Naive thymus-derived CD4-positive, alpha-beta T cell (primary cell): ENCODE results near the gene SLC6A18. TPM values are rescaled to one million over a fixed set of nuclear protein-coding genes. Genes with fewer than 3 reads are reported as not detected.

Experiments used
- ATAC-seq: fragments of 150-1000 bp; cut with Tn5 transposase; 2 replicates; pipeline ENCODE4 v1.10.0; 2021; ENCODE audit warnings: mild to moderate bottlenecking, moderate library complexity
- CTCF ChIA-PET: fragments of 350-600 bp; sonication (Branson Sonifier 250); formaldehyde crosslinking; loops from one replicate; lab custom pipeline; 2021; ENCODE audit warnings: antibody characterized with exemption; lab: Charles Lee
- POLR2A ChIA-PET: fragments of 350-600 bp; sonication (Branson Sonifier 250); formaldehyde crosslinking; loops from one replicate; lab custom pipeline; 2021; ENCODE audit warnings: antibody characterized with exemption, inconsistent platforms; lab: Charles Lee
- DNase-seq, 9 donors: peaks; one replicate each; pipeline versions ENCODE4 v3.0.0 to v3.0.0-alpha.2; 2020 to 2022; ENCODE audit warnings: mixed read lengths in 1 of 9
- H3K27ac ChIP-seq: one replicate; pipeline ENCODE4 v1.7.0; 2013; ENCODE audit warnings: mild to moderate bottlenecking, low read depth, low read length, moderate library complexity
- H3K27me3 ChIP-seq, 2 donors: one replicate each; pipeline ENCODE4 v1.7.0; 2013; ENCODE audit warnings: low read length in 2 of 2, mild to moderate bottlenecking in 2 of 2, moderate library complexity in 2 of 2; ENCODE audit not compliant: control insufficient read depth in 2 of 2, insufficient read depth in 2 of 2
- H3K36me3 ChIP-seq, 3 experiments: 1 replicate in 2 of 3; 2 replicates in 1 of 3; pipeline ENCODE4 v1.7.0; 2013; ENCODE audit warnings: low read length in 3 of 3, mild to moderate bottlenecking in 3 of 3, moderate library complexity in 1 of 3; ENCODE audit not compliant: insufficient read depth in 3 of 3, control insufficient read depth in 2 of 3
- H3K4me1 ChIP-seq, 2 donors: one replicate each; pipeline ENCODE4 v1.7.0; 2013; ENCODE audit warnings: low read length in 2 of 2, mild to moderate bottlenecking in 2 of 2, moderate library complexity in 1 of 2; ENCODE audit not compliant: control insufficient read depth in 2 of 2, insufficient read depth in 2 of 2
- H3K4me3 ChIP-seq: 2 replicates; pipeline ENCODE4 v1.7.0; 2013; ENCODE audit warnings: mild to moderate bottlenecking, low read length
- H3K9me3 ChIP-seq, 3 experiments: 1 replicate in 2 of 3; 2 replicates in 1 of 3; pipeline ENCODE4 v1.7.0; 2013; ENCODE audit warnings: low read length in 3 of 3; ENCODE audit not compliant: control insufficient read depth in 2 of 3
- H3K27ac Mint-ChIP-seq, 9 donors: one replicate each; pipeline ENCODE4 v1.8.0; 2020 to 2022; ENCODE audit warnings: mixed read lengths in 9 of 9, mild to moderate bottlenecking in 8 of 9, moderate library complexity in 5 of 9, inconsistent platforms in 2 of 9
- H3K27me3 Mint-ChIP-seq, 5 donors: one replicate each; pipeline ENCODE4 v1.8.0; 2021 to 2022; ENCODE audit warnings: mixed read lengths in 5 of 5, mild to moderate bottlenecking in 1 of 5
- H3K36me3 Mint-ChIP-seq, 5 donors: one replicate each; pipeline ENCODE4 v1.8.0; 2020 to 2022; ENCODE audit warnings: mixed read lengths in 5 of 5, mild to moderate bottlenecking in 3 of 5, inconsistent platforms in 1 of 5
- H3K4me1 Mint-ChIP-seq, 7 donors: one replicate each; pipeline ENCODE4 v1.8.0; 2020 to 2022; ENCODE audit warnings: mixed read lengths in 7 of 7, mild to moderate bottlenecking in 3 of 7, inconsistent platforms in 1 of 7
- H3K4me3 Mint-ChIP-seq, 10 donors: one replicate each; pipeline ENCODE4 v1.8.0; 2020 to 2022; ENCODE audit warnings: mild to moderate bottlenecking in 10 of 10, mixed read lengths in 10 of 10, moderate library complexity in 6 of 10, inconsistent platforms in 2 of 10
- H3K9me3 Mint-ChIP-seq, 11 donors: one replicate each; pipeline ENCODE4 v1.8.0; 2020 to 2022; ENCODE audit warnings: mixed read lengths in 11 of 11, mild to moderate bottlenecking in 4 of 11, inconsistent platforms in 1 of 11, moderate library complexity in 1 of 11
- intact Hi-C, 2 donors: fragments of 100-400 bp; cut with micrococcal nuclease; formaldehyde crosslinking; loops; one replicate each; pipeline ENCODE4 v1.15.1; 2023
- polyA plus RNA-seq, 2 donors: library from polyadenylated mRNA; unstranded; fragments of 300-500 nt; fragmentation: Illumina TruSeq; gene quantifications; one replicate each; pipeline ENCODE4 v1.2.3, GENCODE V29; 2021
- total RNA-seq, 6 experiments: library from RNA in 5 of 6; stranded (reverse) in 5 of 6; gene quantifications; 1 replicate in 5 of 6; 2 replicates in 1 of 6; pipeline ENCODE4 v1.2.3 and lab custom pipeline; 2021 to 2026

SLC6A18 gene
- total and polyA plus RNA-seq, 7 experiments from 2014 or later = not detected

GRCh38 chr5:1179383-1179715, 45.8 kb upstream of the SLC6A18 start:
- Mint-ChIP-seq H3K9me3 (no peaks in the 10 kb centered on the region), H3K36me3 (no peaks in the 10 kb centered on the region), H3K4me3 (no peak overlapping the region), H3K27me3 (no peaks in the 10 kb centered on the region), H3K4me1 (no peaks in the 10 kb centered on the region), H3K27ac (no peak overlapping the region)
- CTCF ChIA-PET = no interaction called here
- POLR2A ChIA-PET = no interaction called here
- intact Hi-C loops = no loop called here
- ATAC-seq (no peak), DNase-seq (no peak)
- H3K9me3 ChIP-seq = no peaks in the 10 kb centered on the region
- no peaks in the 10 kb centered on the region for H3K27me3 ChIP-seq
- no peak overlapping the region for H3K4me3 ChIP-seq
- H3K36me3 ChIP-seq = no peaks in the 10 kb centered on the region
- no peak overlapping the region for H3K27ac ChIP-seq
- H3K4me1 ChIP-seq = no peaks in the 10 kb centered on the region

GRCh38 chr5:1180096-1180495, 45.1 kb upstream of the SLC6A18 start:
- H3K27ac Mint-ChIP-seq = no peak overlapping the region
- Histone ChIP-seq H3K36me3 (no peaks in the 10 kb centered on the region), H3K4me3 (no peak overlapping the region), H3K27me3 (no peaks in the 10 kb centered on the region), H3K27ac (no peak overlapping the region), H3K4me1 (no peaks in the 10 kb centered on the region), H3K9me3 (no peaks in the 10 kb centered on the region)
- CTCF ChIA-PET = no interaction called here
- no peaks in the 10 kb centered on the region for H3K36me3 Mint-ChIP-seq
- no peaks in the 10 kb centered on the region for H3K9me3 Mint-ChIP-seq
- intact Hi-C loops = no loop called here
- ATAC-seq = no peak
- no peak for DNase-seq
- POLR2A ChIA-PET = no interaction called here
- no peaks in the 10 kb centered on the region for H3K27me3 Mint-ChIP-seq
- H3K4me3 Mint-ChIP-seq = no peak overlapping the region
- H3K4me1 Mint-ChIP-seq = no peaks in the 10 kb centered on the region

GRCh38 chr5:1180841-1181271, 44.3 kb upstream of the SLC6A18 start:
- Mint-ChIP-seq H3K36me3 (no peaks in the 10 kb centered on the region), H3K27me3 (no peaks in the 10 kb centered on the region), H3K9me3 (no peaks in the 10 kb centered on the region), H3K27ac (no peak overlapping the region), H3K4me3 (no peak overlapping the region), H3K4me1 (peaks cover 0 to under 1% (median 0%) of the 10 kb centered on the region in 7 donors)
- DNase-seq (peak in 1 of 9 donors; percentile 4), ATAC-seq (no peak)
- CTCF ChIA-PET = interaction anchor here (0.5 kb wide), 1 partner anchor 35 kb away, joined by 3 read pairs; no protein-coding TSS in a partner anchor
- Histone ChIP-seq H3K4me3 (no peak overlapping the region), H3K27ac (no peak overlapping the region), H3K4me1 (no peaks in the 10 kb centered on the region), H3K27me3 (no peaks in the 10 kb centered on the region), H3K9me3 (no peaks in the 10 kb centered on the region), H3K36me3 (no peaks in the 10 kb centered on the region)
- intact Hi-C loops = no loop called here
- POLR2A ChIA-PET = no interaction called here

GRCh38 chr5:1181451-1182359, 43.5 kb upstream of the SLC6A18 start:
- Histone ChIP-seq H3K27ac (no peak overlapping the region), H3K27me3 (no peaks in the 10 kb centered on the region), H3K4me3 (no peak overlapping the region), H3K9me3 (no peaks in the 10 kb centered on the region), H3K4me1 (no peaks in the 10 kb centered on the region), H3K36me3 (no peaks in the 10 kb centered on the region)
- ATAC-seq (no peak), DNase-seq (no peak)
- Mint-ChIP-seq H3K36me3 (no peaks in the 10 kb centered on the region), H3K27ac (no peak overlapping the region), H3K9me3 (no peaks in the 10 kb centered on the region), H3K27me3 (no peaks in the 10 kb centered on the region), H3K4me3 (no peak overlapping the region), H3K4me1 (peaks cover 0 to 6% (median 0%) of the 10 kb centered on the region in 7 donors)
- CTCF ChIA-PET = no interaction called here
- POLR2A ChIA-PET = no interaction called here
- intact Hi-C loops = no loop called here

GRCh38 chr5:1182360-1182632, 42.9 kb upstream of the SLC6A18 start:
- DNase-seq = no peak
- Mint-ChIP-seq H3K4me1 (peaks cover 0 to 6% (median 0%) of the 10 kb centered on the region in 7 donors), H3K36me3 (no peaks in the 10 kb centered on the region), H3K4me3 (no peak overlapping the region), H3K27ac (no peak overlapping the region), H3K27me3 (no peaks in the 10 kb centered on the region), H3K9me3 (no peaks in the 10 kb centered on the region)
- ChIA-PET CTCF (no interaction called here), POLR2A (no interaction called here)
- H3K4me1 ChIP-seq = no peaks in the 10 kb centered on the region
- intact Hi-C loops = no loop called here
- no peaks in the 10 kb centered on the region for H3K27me3 ChIP-seq
- no peaks in the 10 kb centered on the region for H3K9me3 ChIP-seq
- no peak overlapping the region for H3K27ac ChIP-seq
- no peak for ATAC-seq
- no peaks in the 10 kb centered on the region for H3K36me3 ChIP-seq
- no peak overlapping the region for H3K4me3 ChIP-seq

GRCh38 chr5:1182633-1183423, 42.4 kb upstream of the SLC6A18 start:
- Mint-ChIP-seq H3K36me3 (no peaks in the 10 kb centered on the region), H3K9me3 (no peaks in the 10 kb centered on the region), H3K27me3 (no peaks in the 10 kb centered on the region), H3K4me1 (peaks cover 0 to 6% (median 0%) of the 10 kb centered on the region in 7 donors), H3K4me3 (no peak overlapping the region), H3K27ac (no peak overlapping the region)
- Histone ChIP-seq H3K27ac (no peak overlapping the region), H3K36me3 (no peaks in the 10 kb centered on the region), H3K27me3 (no peaks in the 10 kb centered on the region), H3K4me1 (no peaks in the 10 kb centered on the region), H3K9me3 (no peaks in the 10 kb centered on the region), H3K4me3 (no peak overlapping the region)
- ChIA-PET CTCF (no interaction called here), POLR2A (no interaction called here)
- ATAC-seq = no peak
- DNase-seq = peak in 1 of 9 donors; percentile 15
- intact Hi-C loops = no loop called here
